Measurements from ENCODE around the gene FRMD4A.

- TF ChIP-seq TCF12 (IDR thresholded peaks at IDR 0.05; ENCODE audit: low read depth) (no peak), TAF1 (IDR thresholded peaks at IDR 0.05; ENCODE audit: low read depth) (no peak), EP300 (IDR thresholded peaks at IDR 0.05; ENCODE audit: borderline replicate concordance) (no peak), CREB1 (IDR thresholded peaks at IDR 0.05; ENCODE audit: low read depth) (no peak), EGR1 (IDR thresholded peaks at IDR 0.05) (no peak), MAX (IDR thresholded peaks at IDR 0.05) (no peak), CEBPB (IDR thresholded peaks at IDR 0.05) (no peak), TEAD4 (IDR thresholded peaks at IDR 0.05) (no peak)
- TF ChIP-seq, protein P1, sequence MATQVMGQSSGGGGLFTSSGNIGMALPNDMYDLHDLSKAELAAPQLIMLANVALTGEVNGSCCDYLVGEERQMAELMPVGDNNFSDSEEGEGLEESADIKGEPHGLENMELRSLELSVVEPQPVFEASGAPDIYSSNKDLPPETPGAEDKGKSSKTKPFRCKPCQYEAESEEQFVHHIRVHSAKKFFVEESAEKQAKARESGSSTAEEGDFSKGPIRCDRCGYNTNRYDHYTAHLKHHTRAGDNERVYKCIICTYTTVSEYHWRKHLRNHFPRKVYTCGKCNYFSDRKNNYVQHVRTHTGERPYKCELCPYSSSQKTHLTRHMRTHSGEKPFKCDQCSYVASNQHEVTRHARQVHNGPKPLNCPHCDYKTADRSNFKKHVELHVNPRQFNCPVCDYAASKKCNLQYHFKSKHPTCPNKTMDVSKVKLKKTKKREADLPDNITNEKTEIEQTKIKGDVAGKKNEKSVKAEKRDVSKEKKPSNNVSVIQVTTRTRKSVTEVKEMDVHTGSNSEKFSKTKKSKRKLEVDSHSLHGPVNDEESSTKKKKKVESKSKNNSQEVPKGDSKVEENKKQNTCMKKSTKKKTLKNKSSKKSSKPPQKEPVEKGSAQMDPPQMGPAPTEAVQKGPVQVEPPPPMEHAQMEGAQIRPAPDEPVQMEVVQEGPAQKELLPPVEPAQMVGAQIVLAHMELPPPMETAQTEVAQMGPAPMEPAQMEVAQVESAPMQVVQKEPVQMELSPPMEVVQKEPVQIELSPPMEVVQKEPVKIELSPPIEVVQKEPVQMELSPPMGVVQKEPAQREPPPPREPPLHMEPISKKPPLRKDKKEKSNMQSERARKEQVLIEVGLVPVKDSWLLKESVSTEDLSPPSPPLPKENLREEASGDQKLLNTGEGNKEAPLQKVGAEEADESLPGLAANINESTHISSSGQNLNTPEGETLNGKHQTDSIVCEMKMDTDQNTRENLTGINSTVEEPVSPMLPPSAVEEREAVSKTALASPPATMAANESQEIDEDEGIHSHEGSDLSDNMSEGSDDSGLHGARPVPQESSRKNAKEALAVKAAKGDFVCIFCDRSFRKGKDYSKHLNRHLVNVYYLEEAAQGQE (IDR thresholded peaks at IDR 0.05; ENCODE audit: low read depth) = no peak
Measured at GRCh38 chr10:14004536-14004935, 326.2 kb downstream of the FRMD4A start.

All from Ishikawa (cell line).